Progenitor cell of endocrine pancreas (in vitro differentiated cells): ENCODE results near the gene PPP1CB. TPM values are rescaled to one million over a fixed set of nuclear protein-coding genes. Genes with fewer than 3 reads are reported as not detected.
A peak's percentile ranks its signal among the peaks of the same experiment; 100 is the strongest.

Source experiments
- DNase-seq: peaks from one replicate; pipeline ENCODE4 v3.0.0; 2021; ENCODE audit warnings: low spot score; ENCODE audit not compliant: unreplicated experiment
- H3K27ac Mint-ChIP-seq: 2 replicates; pipeline ENCODE4 v1.8.0; 2021; ENCODE audit warnings: mild to moderate bottlenecking, moderate library complexity, mixed read lengths
- H3K27me3 Mint-ChIP-seq: 2 replicates; pipeline ENCODE4 v1.8.0; 2021; ENCODE audit warnings: mixed read lengths
- H3K36me3 Mint-ChIP-seq: 2 replicates; pipeline ENCODE4 v1.8.0; 2022; ENCODE audit warnings: mixed read lengths; ENCODE audit not compliant: insufficient read depth
- H3K4me1 Mint-ChIP-seq: 2 replicates; pipeline ENCODE4 v1.8.0; 2021; ENCODE audit warnings: low read depth, mixed read lengths
- H3K4me3 Mint-ChIP-seq: 2 replicates; pipeline ENCODE4 v1.8.0; 2021; ENCODE audit warnings: low read depth, mild to moderate bottlenecking, moderate library complexity, mixed read lengths
- H3K9me3 Mint-ChIP-seq: 2 replicates; pipeline ENCODE4 v1.8.0; 2021; ENCODE audit warnings: low read depth, mixed read lengths
- CTCF ChIP-seq: fragments of 200-600 bp; sonication (generic); IDR thresholded peaks from one replicate; pipeline ENCODE4 v1.5.0; 2021; ENCODE audit warnings: antibody characterized with exemption, mild to moderate bottlenecking; ENCODE audit not compliant: unreplicated experiment
- total RNA-seq: library from RNA; stranded (reverse); gene quantifications from 2 replicates; pipeline ENCODE4 v1.2.1, GENCODE V29; 2021

PPP1CB gene
- total RNA-seq, 1 donor from 2014 or later = 193 TPM

GRCh38 chr2:28766070-28766469 is 14.4 kb downstream of the PPP1CB start:
- H3K27me3 Mint-ChIP-seq = no peaks in the 10 kb centered on the region
- H3K4me1 Mint-ChIP-seq = peaks cover 21% of the 10 kb centered on the region
- H3K27ac Mint-ChIP-seq = no peak overlapping the region
- TF ChIP-seq CTCF = no peak
- peaks cover 11% of the 10 kb centered on the region for H3K9me3 Mint-ChIP-seq
- no peak for DNase-seq
- peaks cover 21% of the 10 kb centered on the region for H3K36me3 Mint-ChIP-seq
- no peak overlapping the region for H3K4me3 Mint-ChIP-seq

GRCh38 chr2:28767337-28767736 is 15.7 kb downstream of the PPP1CB start:
- peaks cover 18% of the 10 kb centered on the region for H3K36me3 Mint-ChIP-seq
- H3K9me3 Mint-ChIP-seq = peaks cover 11% of the 10 kb centered on the region
- H3K4me1 Mint-ChIP-seq = peaks cover 17% of the 10 kb centered on the region
- no peaks in the 10 kb centered on the region for H3K27me3 Mint-ChIP-seq
- H3K27ac Mint-ChIP-seq = no peak overlapping the region
- DNase-seq = no peak
- no peak for TF ChIP-seq CTCF
- no peak overlapping the region for H3K4me3 Mint-ChIP-seq

DNA sequence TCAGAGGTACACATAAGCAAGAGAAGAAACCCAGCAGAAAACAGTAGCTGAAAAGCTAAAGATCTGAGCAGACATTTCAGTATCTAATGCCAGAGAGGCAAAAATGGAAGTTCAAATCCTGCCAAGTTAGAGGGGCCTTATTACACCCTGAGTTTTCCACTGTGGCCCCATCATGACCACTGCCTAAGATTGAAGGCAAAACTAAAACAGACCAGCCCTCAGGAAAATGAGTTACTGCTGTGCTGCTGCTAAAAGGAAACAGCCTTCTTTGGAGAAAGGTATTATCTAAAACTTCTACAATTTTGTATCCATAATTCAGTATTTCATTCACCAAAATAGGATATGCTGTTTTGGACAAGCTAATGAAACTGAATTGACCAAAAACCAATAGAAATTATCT is 16.8 kb downstream of the PPP1CB start:
- Mint-ChIP-seq H3K9me3 (peaks cover 11% of the 10 kb centered on the region), H3K27ac (peak overlapping the region; percentile 42), H3K36me3 (peaks cover 18% of the 10 kb centered on the region), H3K27me3 (no peaks in the 10 kb centered on the region), H3K4me3 (no peak overlapping the region), H3K4me1 (peaks cover 19% of the 10 kb centered on the region)
- no peak for TF ChIP-seq CTCF
- no peak for DNase-seq

DNA sequence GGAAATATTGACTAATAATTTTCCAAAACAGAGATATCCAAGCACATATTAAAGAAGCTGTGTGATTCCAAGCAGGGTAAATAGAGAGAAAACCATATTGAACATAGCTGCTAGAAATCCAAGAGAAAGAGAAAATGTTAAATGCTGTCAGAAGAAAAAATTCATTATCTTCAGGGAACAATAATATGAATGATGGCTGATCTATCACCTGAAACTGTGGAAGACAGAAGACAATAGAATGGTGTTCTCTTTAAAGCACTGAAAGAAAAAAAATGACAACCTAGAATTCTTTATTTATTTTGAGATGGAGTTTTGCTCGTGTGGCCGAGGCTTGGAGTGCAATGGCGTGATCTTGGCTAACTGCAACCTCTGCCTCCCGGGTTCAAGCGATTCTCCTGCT is 17.3 kb downstream of the PPP1CB start:
- Mint-ChIP-seq H3K4me1 (peaks cover 18% of the 10 kb centered on the region), H3K27me3 (no peaks in the 10 kb centered on the region), H3K27ac (peak overlapping the region; percentile 42), H3K4me3 (no peak overlapping the region), H3K9me3 (peaks cover 11% of the 10 kb centered on the region), H3K36me3 (peaks cover 18% of the 10 kb centered on the region)
- no peak for TF ChIP-seq CTCF
- DNase-seq = no peak

GRCh38 chr2:28772351-28772750 is 20.7 kb downstream of the PPP1CB start:
- Mint-ChIP-seq H3K9me3 (peaks cover 11% of the 10 kb centered on the region), H3K27me3 (no peaks in the 10 kb centered on the region), H3K36me3 (peaks cover 18% of the 10 kb centered on the region), H3K27ac (no peak overlapping the region), H3K4me1 (peaks cover 12% of the 10 kb centered on the region), H3K4me3 (no peak overlapping the region)
- TF ChIP-seq CTCF = no peak
- DNase-seq = no peak
